ENCODE results near the gene SLC24A3. TPM values are rescaled to one million over a fixed set of nuclear protein-coding genes. Genes with fewer than 3 reads are reported as not detected.

Gene SLC24A3
- total and polyA plus RNA-seq, 12 donors, result 0.21 to 2.6 (median 0.84) TPM

- intact Hi-C loops (cut with DNase I), result loop anchor here in 1 of 10 donors (10.0 kb wide), 1 partner anchor 64 kb away; no protein-coding TSS in a partner anchor
- Histone ChIP-seq H3K4me3 (no peak overlapping the region), H3K27me3 (peaks cover 0 to 2% (median 0%) of the 10 kb centered on the region in 7 donors), H3K4me1 (peaks cover 0 to 10% (median 0%) of the 10 kb centered on the region in 9 donors), H3K27ac (no peak overlapping the region), H3K36me3 (no peaks in the 10 kb centered on the region), H3K9me3 (peaks cover 0 to 6% (median 0%) of the 10 kb centered on the region in 11 donors)
- ATAC-seq (no peak), DNase-seq (no peak)
- no peak for TF ChIP-seq CTCF (IDR thresholded peaks at IDR 0.05)
- WGBS, 2 donors, result 70 to 74% methylated on average over 8 of the region's 8 CpGs
Measured at GRCh38 chr20:19449051-19449450, 236.6 kb downstream of the SLC24A3 start.

GRCh38 chr20:19451231-19451922 is 238.9 kb downstream of the SLC24A3 start:
- H3K27ac ChIP-seq, result no peak overlapping the region
- H3K27me3 ChIP-seq, result peaks cover 0 to 6% (median 0%) of the 10 kb centered on the region in 7 donors
- intact Hi-C loops (cut with DNase I), result no loop called here
- 47 to 63% methylated on average over 8 of the region's 8 CpGs for WGBS, 2 donors
- H3K9me3 ChIP-seq, result no peaks in the 10 kb centered on the region
- H3K36me3 ChIP-seq, result no peaks in the 10 kb centered on the region
- H3K4me1 ChIP-seq, result peaks cover 0 to 10% (median 0%) of the 10 kb centered on the region in 9 donors
- no peak overlapping the region for H3K4me3 ChIP-seq
- no peak for ATAC-seq
- DNase-seq, result no peak
- TF ChIP-seq CTCF (IDR thresholded peaks at IDR 0.05), result no peak

- Histone ChIP-seq H3K27me3 (peaks cover 0 to 6% (median 0%) of the 10 kb centered on the region in 7 donors), H3K4me1 (peaks cover 0 to 12% (median 0%) of the 10 kb centered on the region in 9 donors), H3K27ac (no peak overlapping the region), H3K9me3 (no peaks in the 10 kb centered on the region), H3K36me3 (no peaks in the 10 kb centered on the region), H3K4me3 (no peak overlapping the region)
- no peak for DNase-seq
- 47 to 54% methylated on average over 9 of the region's 9 CpGs for WGBS, 2 donors
- no peak for ATAC-seq
- intact Hi-C loops (cut with DNase I), result no loop called here
- no peak for TF ChIP-seq CTCF (IDR thresholded peaks at IDR 0.05)
Measured at GRCh38 chr20:19451923-19452295, 239.5 kb downstream of the SLC24A3 start.

GRCh38 chr20:19453410-19453809 is 241.0 kb downstream of the SLC24A3 start:
- no peak overlapping the region for H3K27ac ChIP-seq
- intact Hi-C loops (cut with DNase I), result no loop called here
- no peak for TF ChIP-seq CTCF (IDR thresholded peaks at IDR 0.05)
- no peaks in the 10 kb centered on the region for H3K36me3 ChIP-seq
- H3K27me3 ChIP-seq, result peaks cover 0 to 6% (median 0%) of the 10 kb centered on the region in 7 donors
- peaks cover 0 to 13% (median 0%) of the 10 kb centered on the region in 9 donors for H3K4me1 ChIP-seq
- no peaks in the 10 kb centered on the region for H3K9me3 ChIP-seq
- 86 to 90% methylated on average over 3 of the region's 3 CpGs for WGBS, 2 donors
- DNase-seq (no peak), ATAC-seq (peak in 2 of 8 donors; percentile 22 to 46)
- H3K4me3 ChIP-seq, result no peak overlapping the region
